Transverse colon (tissue), 4 donors: Measurements from ENCODE around the gene GABRB3.

Experiments used
- EP300 ChIP-seq: sonication (generic); formaldehyde crosslinking; IDR thresholded peaks from one replicate; pipeline ENCODE4 v1.6.1; 2017; ENCODE audit warnings: antibody characterized with exemption, low read depth
- POLR2A ChIP-seq: fragments of 450-650 bp; IDR thresholded peaks from one replicate; pipeline ENCODE4 v1.6.1; 2016; ENCODE audit warnings: antibody characterized with exemption, mild to moderate bottlenecking, moderate library complexity
- POLR2AphosphoS5 ChIP-seq, 3 donors: sonication (generic); formaldehyde crosslinking; IDR thresholded peaks; one replicate each; pipeline ENCODE4 v1.6.1; 2016; ENCODE audit warnings: antibody characterized with exemption in 3 of 3
- TF ChIP-seq, protein P1 (sequence below), 5 experiments: fragments of 200-600 bp in 3 of 5; fragments of 450-650 bp in 2 of 5; sonication (generic) in 3 of 5; IDR thresholded peaks; 1 replicate in 2 of 5; 2 replicates in 3 of 5; pipeline ENCODE4 v1.5.1; 2016 to 2017; ENCODE audit warnings: antibody characterized with exemption in 5 of 5, inconsistent platforms in 3 of 5, mild to moderate bottlenecking in 2 of 5, moderate library complexity in 1 of 5

DNA sequence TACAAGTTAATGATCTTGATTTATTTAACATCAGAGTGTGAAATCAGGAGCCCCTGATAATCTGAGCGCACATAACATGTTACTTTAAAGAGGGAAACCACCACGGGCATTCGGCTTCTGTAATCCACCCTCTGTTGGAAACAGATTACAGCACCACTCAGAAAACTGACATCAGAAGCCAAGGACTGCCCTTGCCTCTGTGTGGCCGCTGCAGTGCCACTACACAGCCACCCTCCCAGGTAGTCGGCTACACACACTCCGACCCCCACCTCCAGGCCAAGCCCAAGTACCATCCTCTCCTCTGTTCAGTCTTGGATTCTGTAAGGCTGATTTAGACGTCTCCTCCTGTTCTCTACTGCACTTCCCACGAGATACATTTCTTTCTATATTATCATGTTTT lies 251.7 kb downstream of the GABRB3 start:
- TF ChIP-seq, protein P1, sequence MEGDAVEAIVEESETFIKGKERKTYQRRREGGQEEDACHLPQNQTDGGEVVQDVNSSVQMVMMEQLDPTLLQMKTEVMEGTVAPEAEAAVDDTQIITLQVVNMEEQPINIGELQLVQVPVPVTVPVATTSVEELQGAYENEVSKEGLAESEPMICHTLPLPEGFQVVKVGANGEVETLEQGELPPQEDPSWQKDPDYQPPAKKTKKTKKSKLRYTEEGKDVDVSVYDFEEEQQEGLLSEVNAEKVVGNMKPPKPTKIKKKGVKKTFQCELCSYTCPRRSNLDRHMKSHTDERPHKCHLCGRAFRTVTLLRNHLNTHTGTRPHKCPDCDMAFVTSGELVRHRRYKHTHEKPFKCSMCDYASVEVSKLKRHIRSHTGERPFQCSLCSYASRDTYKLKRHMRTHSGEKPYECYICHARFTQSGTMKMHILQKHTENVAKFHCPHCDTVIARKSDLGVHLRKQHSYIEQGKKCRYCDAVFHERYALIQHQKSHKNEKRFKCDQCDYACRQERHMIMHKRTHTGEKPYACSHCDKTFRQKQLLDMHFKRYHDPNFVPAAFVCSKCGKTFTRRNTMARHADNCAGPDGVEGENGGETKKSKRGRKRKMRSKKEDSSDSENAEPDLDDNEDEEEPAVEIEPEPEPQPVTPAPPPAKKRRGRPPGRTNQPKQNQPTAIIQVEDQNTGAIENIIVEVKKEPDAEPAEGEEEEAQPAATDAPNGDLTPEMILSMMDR (IDR thresholded peaks at IDR 0.05), result no peak
- no peak for TF ChIP-seq POLR2A
- no peak for TF ChIP-seq POLR2AphosphoS5 (IDR thresholded peaks at IDR 0.05)
- no peak for TF ChIP-seq EP300
